Neural cell (in vitro differentiated cells): ENCODE data around the gene CYCS. TPM values are rescaled to one million over a fixed set of nuclear protein-coding genes. Genes with fewer than 3 reads are reported as not detected.

Experiments used
- H2AFZ ChIP-seq: fragments of 200-600, 300-800 bp; sonication (generic), shearing (Covaris generic); 2 replicates; pipeline ENCODE4 v1.6.0; 2014; ENCODE audit warnings: low read depth, mild to moderate bottlenecking, antibody characterized with exemption, low read length, moderate library complexity
- H3F3A ChIP-seq: fragments of 200-600 bp; shearing (Covaris generic); 2 replicates; pipeline ENCODE4 v1.6.1; 2016; ENCODE audit warnings: mild to moderate bottlenecking, moderate library complexity, mixed read lengths, antibody characterized with exemption, low read length; ENCODE audit not compliant: insufficient read depth, poor library complexity, severe bottlenecking
- H3K27ac ChIP-seq: fragments of 200-600, 300-800 bp; sonication (generic), shearing (Covaris generic); 2 replicates; pipeline ENCODE4 v1.5.1; 2014; ENCODE audit warnings: mild to moderate bottlenecking, low read length, moderate library complexity
- H3K27me3 ChIP-seq: fragments of 300-800, 200-600 bp; sonication (generic), shearing (Covaris generic); 2 replicates; pipeline ENCODE4 v1.6.0; 2014; ENCODE audit warnings: mild to moderate bottlenecking, low read depth, low read length, moderate library complexity; ENCODE audit not compliant: insufficient read depth
- H3K36me3 ChIP-seq: fragments of 300-800, 200-600 bp; sonication (generic), shearing (Covaris generic); 2 replicates; pipeline ENCODE4 v1.5.1; 2014; ENCODE audit warnings: mild to moderate bottlenecking, antibody characterized with exemption, low read length, moderate library complexity; ENCODE audit not compliant: insufficient read depth
- H3K4me2 ChIP-seq: fragments of 300-800, 200-600 bp; sonication (generic), shearing (Covaris generic); 2 replicates; pipeline ENCODE4 v1.6.0; 2014; ENCODE audit warnings: mild to moderate bottlenecking, low read length
- H3K4me3 ChIP-seq: fragments of 300-800, 200-600 bp; sonication (generic), shearing (Covaris generic); 2 replicates; pipeline ENCODE4 v1.5.1; 2014; ENCODE audit warnings: mild to moderate bottlenecking, low read length, moderate library complexity
- H3K79me2 ChIP-seq: fragments of 200-600 bp; shearing (Covaris generic); replicated peaks from 2 replicates; pipeline ENCODE4 v1.6.0; 2014; ENCODE audit warnings: mild to moderate bottlenecking, low read length, moderate library complexity; ENCODE audit not compliant: insufficient read depth
- H3K9ac ChIP-seq: fragments of 300-800, 200-600 bp; sonication (generic), shearing (Covaris generic); 2 replicates; pipeline ENCODE4 v1.6.1; 2016; ENCODE audit warnings: mild to moderate bottlenecking, low read length, mixed read lengths
- H3K9me2 ChIP-seq: fragments of 200-600 bp; shearing (Covaris generic); 2 replicates; pipeline ENCODE4 v1.6.1; 2016; ENCODE audit warnings: mild to moderate bottlenecking, low read length, mixed read lengths; ENCODE audit not compliant: insufficient read depth
- H3K9me3 ChIP-seq: fragments of 200-600, 300-800 bp; sonication (generic), shearing (Covaris generic); 2 replicates; pipeline ENCODE4 v1.6.1; 2016; ENCODE audit warnings: mild to moderate bottlenecking, mixed run types, low read length, moderate library complexity, mixed read lengths
- H4K20me1 ChIP-seq: fragments of 200-600 bp; shearing (Covaris generic); 2 replicates; pipeline ENCODE4 v1.6.1; 2016; ENCODE audit warnings: mild to moderate bottlenecking, mixed run types; ENCODE audit not compliant: insufficient read depth
- CTCF ChIP-seq: fragments of 450-650 bp; IDR thresholded peaks from 2 replicates; pipeline ENCODE4 v1.5.1; 2014; ENCODE audit warnings: antibody characterized with exemption, mild to moderate bottlenecking, moderate library complexity; ENCODE audit not compliant: poor library complexity, severe bottlenecking
- EP300 ChIP-seq: fragments of 450-650 bp; conservative IDR thresholded peaks from 2 replicates; pipeline ENCODE4 v1.6.1; 2014; ENCODE audit warnings: antibody characterized with exemption, mild to moderate bottlenecking, moderate library complexity; ENCODE audit not compliant: poor library complexity, severe bottlenecking
- EZH2 ChIP-seq: fragments of 200-600, 300-800 bp; shearing (Covaris generic), sonication (generic); IDR thresholded peaks from 2 replicates; pipeline ENCODE4 v1.6.1; 2014; ENCODE audit warnings: antibody characterized with exemption, low read length, borderline replicate concordance, mild to moderate bottlenecking; ENCODE audit not compliant: insufficient read depth, poor library complexity, severe bottlenecking
- MXI1 ChIP-seq: fragments of 450-650 bp; conservative IDR thresholded peaks from 2 replicates; pipeline ENCODE4 v1.6.1; 2014; ENCODE audit warnings: antibody characterized with exemption, mild to moderate bottlenecking; ENCODE audit not compliant: poor library complexity, severe bottlenecking
- POLR2AphosphoS5 ChIP-seq: IDR thresholded peaks from 2 replicates; pipeline ENCODE4 v1.6.1; 2012
- RAD21 ChIP-seq: fragments of 450-650 bp; conservative IDR thresholded peaks from 2 replicates; pipeline ENCODE4 v1.6.1; 2014; ENCODE audit warnings: antibody characterized with exemption, mild to moderate bottlenecking, moderate library complexity
- SMC3 ChIP-seq: fragments of 450-650 bp; conservative IDR thresholded peaks from 2 replicates; pipeline ENCODE4 v1.6.1; 2014; ENCODE audit warnings: antibody characterized with exemption, mild to moderate bottlenecking, moderate library complexity; ENCODE audit not compliant: poor library complexity
- TAF1 ChIP-seq: IDR thresholded peaks from 2 replicates; pipeline ENCODE4 v1.6.1; 2012; ENCODE audit warnings: low read depth
- polyA plus RNA-seq: library from polyadenylated mRNA; depleted of rRNA; stranded (reverse); fragments of >200 nt; gene quantifications from 2 replicates; pipeline ENCODE4 v1.2.3, GENCODE V29; 2014
- TF ChIP-seq, protein P1 (sequence below): IDR thresholded peaks from 2 replicates; pipeline ENCODE4 v1.6.1; 2012; ENCODE audit warnings: borderline replicate concordance

The CYCS gene
- polyA plus RNA-seq, 1 donor from 2014 or later = 198 TPM

- Histone ChIP-seq H4K20me1 (no peaks in the 10 kb centered on the region), H3F3A (no peaks in the 10 kb centered on the region), H3K36me3 (no peaks in the 10 kb centered on the region), H3K9me3 (no peaks in the 10 kb centered on the region), H3K4me3 (no peak overlapping the region), H3K9me2 (no peaks in the 10 kb centered on the region), H3K79me2 (no peaks in the 10 kb centered on the region), H3K9ac (no peak overlapping the region), H3K27ac (no peak overlapping the region), H3K27me3 (no peaks in the 10 kb centered on the region), H3K4me2 (no peak overlapping the region), H2AFZ (no peak overlapping the region)
- no peak for TF ChIP-seq SMC3
- no peak for TF ChIP-seq EP300
- no peak for TF ChIP-seq MXI1
- no peak for TF ChIP-seq EZH2
- TF ChIP-seq TAF1 = no peak
- TF ChIP-seq POLR2AphosphoS5 = no peak
- TF ChIP-seq CTCF = no peak
- TF ChIP-seq RAD21 = no peak
- TF ChIP-seq, protein P1, sequence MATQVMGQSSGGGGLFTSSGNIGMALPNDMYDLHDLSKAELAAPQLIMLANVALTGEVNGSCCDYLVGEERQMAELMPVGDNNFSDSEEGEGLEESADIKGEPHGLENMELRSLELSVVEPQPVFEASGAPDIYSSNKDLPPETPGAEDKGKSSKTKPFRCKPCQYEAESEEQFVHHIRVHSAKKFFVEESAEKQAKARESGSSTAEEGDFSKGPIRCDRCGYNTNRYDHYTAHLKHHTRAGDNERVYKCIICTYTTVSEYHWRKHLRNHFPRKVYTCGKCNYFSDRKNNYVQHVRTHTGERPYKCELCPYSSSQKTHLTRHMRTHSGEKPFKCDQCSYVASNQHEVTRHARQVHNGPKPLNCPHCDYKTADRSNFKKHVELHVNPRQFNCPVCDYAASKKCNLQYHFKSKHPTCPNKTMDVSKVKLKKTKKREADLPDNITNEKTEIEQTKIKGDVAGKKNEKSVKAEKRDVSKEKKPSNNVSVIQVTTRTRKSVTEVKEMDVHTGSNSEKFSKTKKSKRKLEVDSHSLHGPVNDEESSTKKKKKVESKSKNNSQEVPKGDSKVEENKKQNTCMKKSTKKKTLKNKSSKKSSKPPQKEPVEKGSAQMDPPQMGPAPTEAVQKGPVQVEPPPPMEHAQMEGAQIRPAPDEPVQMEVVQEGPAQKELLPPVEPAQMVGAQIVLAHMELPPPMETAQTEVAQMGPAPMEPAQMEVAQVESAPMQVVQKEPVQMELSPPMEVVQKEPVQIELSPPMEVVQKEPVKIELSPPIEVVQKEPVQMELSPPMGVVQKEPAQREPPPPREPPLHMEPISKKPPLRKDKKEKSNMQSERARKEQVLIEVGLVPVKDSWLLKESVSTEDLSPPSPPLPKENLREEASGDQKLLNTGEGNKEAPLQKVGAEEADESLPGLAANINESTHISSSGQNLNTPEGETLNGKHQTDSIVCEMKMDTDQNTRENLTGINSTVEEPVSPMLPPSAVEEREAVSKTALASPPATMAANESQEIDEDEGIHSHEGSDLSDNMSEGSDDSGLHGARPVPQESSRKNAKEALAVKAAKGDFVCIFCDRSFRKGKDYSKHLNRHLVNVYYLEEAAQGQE = no peak
These were observed 18.7 kb upstream of the CYCS start for GRCh38 chr7:25143763-25144162.

DNA sequence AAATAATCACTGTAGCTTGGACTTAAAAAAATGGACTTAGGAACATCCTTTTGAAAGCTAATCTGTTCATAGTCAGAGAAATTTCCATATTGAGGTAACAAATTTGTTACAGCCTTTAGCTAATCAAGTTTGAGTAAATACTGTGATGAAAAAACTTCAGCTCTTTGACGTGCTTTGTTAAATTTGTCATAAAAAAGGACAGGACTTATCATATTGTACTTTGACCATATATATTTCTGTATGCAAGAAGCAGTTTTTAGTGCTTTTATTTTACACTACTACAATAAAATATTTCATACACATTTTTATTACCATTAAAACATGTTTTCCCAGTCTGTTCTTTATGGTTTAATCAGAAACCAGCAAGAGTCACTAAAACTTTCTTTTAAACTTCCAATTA lies 14.5 kb upstream of the CYCS start:
- Histone ChIP-seq H2AFZ (no peak overlapping the region), H3K27ac (no peak overlapping the region), H3K4me2 (no peak overlapping the region), H3K36me3 (no peaks in the 10 kb centered on the region), H3K4me3 (no peak overlapping the region), H3F3A (no peaks in the 10 kb centered on the region), H3K79me2 (no peaks in the 10 kb centered on the region), H3K9me3 (no peaks in the 10 kb centered on the region), H3K9me2 (no peaks in the 10 kb centered on the region), H3K27me3 (no peaks in the 10 kb centered on the region), H4K20me1 (no peaks in the 10 kb centered on the region), H3K9ac (no peak overlapping the region)
- TF ChIP-seq CTCF (no peak), SMC3 (no peak), POLR2AphosphoS5 (no peak), EZH2 (no peak), MXI1 (no peak), RAD21 (no peak), EP300 (no peak), TAF1 (no peak)
- TF ChIP-seq, protein P1 = no peak
